ENCODE measurements around the gene TNFRSF6B. TPM values are rescaled to one million over a fixed set of nuclear protein-coding genes. Genes with fewer than 3 reads are reported as not detected.
"Not testable (repeated sequence)": the region's sequence is repeated elsewhere in the genome, so short reads cannot be mapped to it uniquely, and the experiment has no call there.

Gene TNFRSF6B
- total RNA-seq, 2 experiments from 2014 or later: not detected

DNA sequence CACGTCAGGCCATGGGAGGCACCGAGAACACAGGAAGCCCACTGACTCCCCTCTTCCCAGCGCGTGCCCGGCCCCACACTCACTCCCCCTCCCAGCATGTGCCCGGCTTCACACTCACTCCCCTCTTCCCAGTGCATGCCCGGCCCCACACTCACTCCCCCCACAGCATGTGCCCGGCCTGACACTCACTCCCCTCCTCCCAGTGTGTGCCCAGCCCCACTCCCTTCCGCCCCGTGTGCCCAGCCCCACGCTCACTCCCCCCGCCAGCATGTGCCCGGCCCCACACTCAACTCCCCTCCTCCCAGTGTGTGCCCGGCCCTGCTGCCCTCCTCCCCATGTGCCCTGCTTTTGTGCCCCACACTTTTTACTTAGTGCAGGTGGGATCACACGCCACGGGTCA lies 28.6 kb upstream of the TNFRSF6B start:
- no peak overlapping the region for H3K27ac Mint-ChIP-seq
- H3K36me3 Mint-ChIP-seq: peaks cover 13% of the 10 kb centered on the region
- H3K9me3 Mint-ChIP-seq: no peaks in the 10 kb centered on the region
- no peaks in the 10 kb centered on the region for H3K4me1 Mint-ChIP-seq
- ATAC-seq (ENCODE audit: low read depth) (no peak), DNase-seq (no peak)
- POLR2A ChIA-PET: no interaction called here
- no peaks in the 10 kb centered on the region for H3K27me3 Mint-ChIP-seq
- no peak overlapping the region for H3K4me3 Mint-ChIP-seq

DNA sequence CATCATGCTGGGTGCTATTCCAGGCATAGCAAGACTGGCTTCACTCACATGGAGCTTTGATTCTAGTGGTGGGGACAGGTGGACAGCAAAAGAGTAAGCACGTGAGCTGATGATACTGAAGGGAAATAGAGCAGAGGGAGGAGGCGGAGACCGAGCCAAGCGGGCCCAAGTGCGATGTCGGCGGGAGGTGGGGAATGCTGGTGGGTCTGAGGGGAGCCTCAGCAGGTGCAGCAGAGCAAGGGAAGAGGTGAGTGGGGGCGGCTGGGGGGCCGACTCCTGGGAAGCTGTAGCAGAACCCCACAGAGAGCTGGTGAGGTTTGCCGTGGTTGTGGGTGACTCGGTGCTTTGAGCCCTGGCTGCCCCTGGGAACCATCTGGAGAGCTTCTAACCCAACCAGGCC lies 28.1 kb upstream of the TNFRSF6B start:
- H3K27me3 Mint-ChIP-seq: no peaks in the 10 kb centered on the region
- H3K4me1 Mint-ChIP-seq: no peaks in the 10 kb centered on the region
- H3K4me3 Mint-ChIP-seq: no peak overlapping the region

DNA sequence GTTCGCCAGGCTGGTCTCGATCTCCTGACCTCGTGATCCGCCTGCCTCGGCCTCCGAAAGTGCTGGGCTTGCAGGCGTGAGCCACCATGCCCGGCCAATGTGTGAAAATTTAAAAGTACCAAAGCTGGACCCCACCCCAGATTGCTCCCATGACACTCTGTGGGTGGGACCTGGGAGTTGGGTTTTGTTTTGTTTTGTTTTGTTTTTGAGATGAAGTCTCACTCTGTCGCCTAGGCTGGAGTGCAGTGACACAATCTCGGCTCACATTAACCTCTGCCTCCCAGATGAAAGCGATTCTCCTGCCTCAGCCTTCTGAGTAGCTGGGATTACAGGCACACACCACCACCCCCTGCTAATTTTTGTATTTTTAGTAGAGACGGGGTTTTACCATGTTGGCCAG lies 24.8 kb upstream of the TNFRSF6B start:
- H3K9me3 Mint-ChIP-seq; H3K4me3 Mint-ChIP-seq; DNase-seq; H3K27me3 Mint-ChIP-seq; H3K4me1 Mint-ChIP-seq; ATAC-seq (ENCODE audit: low read depth); H3K27ac Mint-ChIP-seq: not testable (repeated sequence)
- POLR2A ChIA-PET: interaction anchor here (0.6 kb wide), 1 partner anchor 174 kb away, joined by 3 read pairs; no protein-coding TSS in a partner anchor
- H3K36me3 Mint-ChIP-seq: peaks cover 16% of the 10 kb centered on the region

More for the DNA sequence above, 28.1 kb upstream of the TNFRSF6B start:
- POLR2A ChIA-PET: interaction anchor here (0.9 to 1.0 kb wide), 2 partner anchors 26 to 68 kb away, joined by 3 read pairs; partner anchors contain the start of gene LIME1
- no peak for DNase-seq
- H3K9me3 Mint-ChIP-seq: no peaks in the 10 kb centered on the region
- H3K36me3 Mint-ChIP-seq: peaks cover 13% of the 10 kb centered on the region
- no peak for ATAC-seq (ENCODE audit: low read depth)
- no peak overlapping the region for H3K27ac Mint-ChIP-seq

DNA sequence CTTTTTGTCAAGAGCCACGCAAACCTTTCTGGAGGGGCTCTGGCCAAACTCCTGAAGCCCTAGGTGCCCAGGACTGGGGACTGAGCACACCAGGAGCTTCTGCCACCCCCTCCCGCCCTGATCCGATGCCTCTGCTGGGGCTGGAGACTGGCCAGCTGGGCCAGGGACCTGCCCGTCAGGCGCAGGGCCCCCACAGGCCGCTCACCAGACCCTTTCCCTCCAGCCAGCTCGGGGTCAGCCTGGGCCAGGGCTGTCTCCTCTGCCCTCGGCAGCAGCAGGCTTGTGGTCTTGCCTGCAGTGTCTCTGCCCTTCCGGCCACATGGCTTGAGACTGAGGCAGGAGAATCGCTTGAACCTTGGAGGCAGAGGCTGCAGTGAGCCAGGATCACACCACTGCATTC lies 23.8 kb upstream of the TNFRSF6B start:
- no peaks in the 10 kb centered on the region for H3K27me3 Mint-ChIP-seq
- ATAC-seq (ENCODE audit: low read depth): no peak
- H3K4me3 Mint-ChIP-seq: no peak overlapping the region

DNA sequence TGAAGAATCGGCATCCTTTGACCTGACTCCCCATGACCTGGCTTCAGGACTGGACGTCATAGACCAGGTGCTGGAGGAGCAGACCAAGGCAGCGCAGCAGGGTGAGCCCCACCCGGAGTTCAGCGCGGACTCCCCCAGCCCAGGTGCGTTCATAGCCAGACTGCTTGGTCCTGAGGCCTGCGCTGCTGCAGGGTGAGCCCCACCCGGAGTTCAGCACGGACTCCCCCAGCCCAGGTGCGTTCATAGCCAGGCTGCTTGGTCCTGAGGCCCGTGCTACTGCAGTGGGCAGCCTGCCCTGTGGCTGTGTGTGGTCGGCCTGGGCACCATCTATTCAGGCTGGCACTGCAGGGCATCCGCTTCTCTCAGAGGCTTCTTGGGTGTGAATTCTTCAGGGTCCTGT lies 22.5 kb upstream of the TNFRSF6B start:
- H3K9me3 Mint-ChIP-seq: no peaks in the 10 kb centered on the region
- POLR2A ChIA-PET: no interaction called here
- no peaks in the 10 kb centered on the region for H3K4me1 Mint-ChIP-seq
- ATAC-seq (ENCODE audit: low read depth) (no peak), DNase-seq (no peak)
- no peak overlapping the region for H3K27ac Mint-ChIP-seq
- H3K4me3 Mint-ChIP-seq: no peak overlapping the region
- H3K27me3 Mint-ChIP-seq: no peaks in the 10 kb centered on the region
- H3K36me3 Mint-ChIP-seq: peaks cover 12% of the 10 kb centered on the region

More for the DNA sequence above, 23.8 kb upstream of the TNFRSF6B start:
- no peak overlapping the region for H3K27ac Mint-ChIP-seq
- H3K9me3 Mint-ChIP-seq: no peaks in the 10 kb centered on the region
- POLR2A ChIA-PET: no interaction called here
- H3K4me1 Mint-ChIP-seq: no peaks in the 10 kb centered on the region
- DNase-seq: no peak
- peaks cover 16% of the 10 kb centered on the region for H3K36me3 Mint-ChIP-seq

DNA sequence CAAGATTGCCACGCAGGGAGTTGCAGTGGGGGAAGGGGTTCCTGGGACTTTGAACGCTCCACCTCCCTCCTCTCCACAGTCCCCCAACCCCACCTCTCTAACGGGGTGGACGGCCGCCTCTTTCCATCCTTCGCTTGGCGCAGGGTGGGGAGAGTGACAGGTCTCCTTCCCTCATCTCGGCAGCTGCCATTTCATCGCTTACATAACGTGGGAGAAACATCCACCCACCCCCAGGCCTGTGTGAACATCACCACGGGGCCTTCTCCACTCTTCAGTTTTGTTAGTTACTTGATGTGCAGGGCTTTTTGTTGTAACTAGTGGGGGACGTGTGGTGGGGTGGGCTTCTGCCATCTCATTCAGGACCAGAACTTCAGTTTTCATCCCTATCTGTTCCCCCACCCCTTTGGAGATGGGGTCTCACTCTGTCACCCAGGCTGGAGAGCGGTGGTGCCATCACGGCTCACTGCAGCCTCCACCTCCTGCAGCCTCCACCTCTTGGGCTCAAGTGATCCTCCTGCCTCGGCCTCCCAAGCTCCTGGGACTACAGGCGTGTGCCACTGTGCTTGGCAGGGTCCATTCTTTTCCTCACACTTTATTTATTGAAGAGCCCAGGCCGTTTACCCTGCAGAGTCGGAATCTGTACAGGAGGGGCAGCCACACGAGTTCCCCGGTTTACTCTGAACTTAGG lies 20.6 kb upstream of the TNFRSF6B start:
- Mint-ChIP-seq H3K9me3 (no peaks in the 10 kb centered on the region), H3K27ac (no peak overlapping the region), H3K27me3 (no peaks in the 10 kb centered on the region), H3K4me3 (no peak overlapping the region), H3K36me3 (peaks cover 11% of the 10 kb centered on the region), H3K4me1 (no peaks in the 10 kb centered on the region)
- ATAC-seq (ENCODE audit: low read depth): no peak
- DNase-seq: no peak
- POLR2A ChIA-PET: no interaction called here

DNA sequence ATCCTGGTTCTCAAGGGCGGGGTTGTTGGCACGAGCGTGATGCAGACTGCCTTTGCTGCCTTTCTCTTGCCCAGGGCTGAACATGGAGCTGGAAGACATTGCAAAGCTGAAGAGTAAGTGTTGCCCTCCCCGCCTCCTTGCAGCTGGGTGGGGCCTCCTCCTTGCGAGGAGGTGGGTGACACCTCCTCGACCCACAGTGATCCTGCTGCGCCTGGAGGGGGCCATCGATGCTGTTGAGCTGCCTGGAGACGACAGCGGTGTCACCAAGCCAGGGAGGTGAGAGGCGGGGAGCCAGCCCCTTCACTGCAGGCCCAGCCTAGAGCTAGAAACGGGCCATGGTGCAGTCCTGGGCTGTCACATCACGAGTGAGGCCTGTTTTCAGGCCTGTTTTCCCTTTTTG lies 18.4 kb upstream of the TNFRSF6B start:
- H3K27ac Mint-ChIP-seq: no peak overlapping the region
- no peak for DNase-seq
- no peak overlapping the region for H3K4me3 Mint-ChIP-seq
- H3K27me3 Mint-ChIP-seq: no peaks in the 10 kb centered on the region
- H3K36me3 Mint-ChIP-seq: peaks cover 8% of the 10 kb centered on the region
- no peaks in the 10 kb centered on the region for H3K9me3 Mint-ChIP-seq
- ATAC-seq (ENCODE audit: low read depth): no peak
- H3K4me1 Mint-ChIP-seq: no peaks in the 10 kb centered on the region
- POLR2A ChIA-PET: no interaction called here

DNA sequence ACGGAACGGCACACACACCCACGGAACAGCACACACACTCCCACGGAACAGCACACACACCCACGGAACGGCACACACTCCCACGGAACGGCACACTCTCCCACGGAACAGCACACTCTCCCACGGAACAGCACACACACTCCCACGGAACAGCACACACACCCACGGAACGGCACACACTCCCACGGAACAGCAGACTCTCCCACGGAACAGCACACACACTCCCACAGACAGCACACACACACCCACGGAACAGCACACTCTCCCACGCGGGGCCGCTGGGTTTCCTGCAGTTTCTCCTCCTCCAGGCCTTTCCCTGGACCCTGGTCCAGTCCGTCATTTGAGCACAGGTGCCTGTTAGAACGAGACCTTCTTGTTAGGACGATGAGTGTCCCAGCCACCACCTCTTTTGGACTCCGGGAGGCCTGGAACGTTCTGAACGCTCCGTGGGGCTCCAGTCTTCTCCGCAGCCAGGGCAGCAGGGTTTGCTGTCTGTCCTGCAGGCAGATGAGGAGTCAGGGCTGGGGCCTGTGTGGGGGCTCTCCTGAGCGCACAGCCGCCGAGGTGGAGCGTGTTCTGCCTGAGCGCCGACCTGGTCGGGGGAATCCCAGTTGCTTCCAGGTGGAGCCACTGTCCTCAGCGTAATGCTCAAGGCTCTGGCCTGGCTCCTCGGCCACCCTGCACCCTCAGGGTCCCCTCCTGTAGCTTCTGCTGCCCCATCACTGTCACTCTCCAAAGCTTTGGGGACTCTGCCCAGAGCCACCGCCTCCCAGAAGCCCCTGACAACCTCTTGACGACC lies 17.6 kb upstream of the TNFRSF6B start:
- Mint-ChIP-seq H3K9me3 (no peaks in the 10 kb centered on the region), H3K4me3 (no peak overlapping the region), H3K4me1 (no peaks in the 10 kb centered on the region), H3K36me3 (peaks cover 6% of the 10 kb centered on the region), H3K27ac (no peak overlapping the region), H3K27me3 (no peaks in the 10 kb centered on the region)
- DNase-seq: no peak
- POLR2A ChIA-PET: no interaction called here
- no peak for ATAC-seq (ENCODE audit: low read depth)

DNA sequence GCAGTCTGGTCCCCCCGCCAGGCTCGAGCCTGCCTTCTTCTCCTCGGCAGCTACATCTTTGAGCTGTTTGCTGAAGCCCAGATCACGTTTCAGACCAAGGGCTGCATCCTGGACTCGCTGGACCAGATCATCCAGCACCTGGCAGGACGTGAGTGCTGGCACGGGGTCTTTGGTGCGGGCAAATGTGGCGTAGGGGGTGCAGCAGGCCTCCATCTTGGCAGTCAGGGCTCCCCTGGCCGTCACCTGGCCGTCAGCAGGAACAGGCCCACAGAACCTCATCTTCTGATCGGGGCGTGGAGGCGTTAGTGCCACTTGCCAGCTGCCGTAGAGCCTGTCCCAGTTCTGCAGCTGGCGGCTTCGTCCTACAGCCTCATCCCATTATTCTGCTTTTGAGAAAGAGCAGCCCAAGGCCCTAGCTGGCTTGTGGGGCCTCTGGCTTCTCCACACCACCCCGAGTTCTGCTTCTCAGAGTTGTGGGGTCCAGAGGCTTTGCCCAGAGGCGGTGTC lies 16.6 kb upstream of the TNFRSF6B start:
- Mint-ChIP-seq H3K9me3 (no peaks in the 10 kb centered on the region), H3K27ac (no peak overlapping the region), H3K4me1 (no peaks in the 10 kb centered on the region), H3K36me3 (peaks cover 5% of the 10 kb centered on the region), H3K4me3 (no peak overlapping the region), H3K27me3 (no peaks in the 10 kb centered on the region)
- ATAC-seq (ENCODE audit: low read depth): no peak
- no peak for DNase-seq
- POLR2A ChIA-PET: interaction anchor here (0.5 kb wide), 1 partner anchor 191 kb away, joined by 3 read pairs; no protein-coding TSS in a partner anchor

DNA sequence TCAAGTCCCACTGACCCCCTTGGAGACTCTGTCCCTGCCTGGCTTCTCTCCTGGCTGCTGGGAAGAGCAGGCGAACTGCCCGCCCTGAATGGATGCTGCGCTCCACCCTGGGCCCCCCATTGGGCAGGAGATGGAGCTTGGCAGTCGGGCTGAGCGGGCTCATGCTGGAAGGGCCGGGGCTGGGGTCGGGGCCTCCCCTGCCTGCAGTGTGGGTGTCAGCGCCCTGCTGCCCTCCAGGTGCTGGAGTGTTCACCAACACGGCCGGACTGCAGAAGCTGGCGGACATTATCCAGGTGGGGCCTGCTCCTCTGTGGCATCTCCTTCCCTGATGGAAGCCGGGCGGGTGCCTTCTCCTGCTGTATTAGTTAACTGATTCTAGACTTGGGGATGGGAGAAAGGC lies 16.0 kb upstream of the TNFRSF6B start:
- H3K27me3 Mint-ChIP-seq: no peaks in the 10 kb centered on the region
- POLR2A ChIA-PET: interaction anchor here (0.5 kb wide), 1 partner anchor 190 kb away, joined by 3 read pairs; no protein-coding TSS in a partner anchor
- no peak overlapping the region for H3K4me3 Mint-ChIP-seq
- H3K9me3 Mint-ChIP-seq: no peaks in the 10 kb centered on the region
- DNase-seq (no peak), ATAC-seq (ENCODE audit: low read depth) (no peak)
- H3K36me3 Mint-ChIP-seq: peaks cover 5% of the 10 kb centered on the region
- no peaks in the 10 kb centered on the region for H3K4me1 Mint-ChIP-seq
- H3K27ac Mint-ChIP-seq: no peak overlapping the region

DNA sequence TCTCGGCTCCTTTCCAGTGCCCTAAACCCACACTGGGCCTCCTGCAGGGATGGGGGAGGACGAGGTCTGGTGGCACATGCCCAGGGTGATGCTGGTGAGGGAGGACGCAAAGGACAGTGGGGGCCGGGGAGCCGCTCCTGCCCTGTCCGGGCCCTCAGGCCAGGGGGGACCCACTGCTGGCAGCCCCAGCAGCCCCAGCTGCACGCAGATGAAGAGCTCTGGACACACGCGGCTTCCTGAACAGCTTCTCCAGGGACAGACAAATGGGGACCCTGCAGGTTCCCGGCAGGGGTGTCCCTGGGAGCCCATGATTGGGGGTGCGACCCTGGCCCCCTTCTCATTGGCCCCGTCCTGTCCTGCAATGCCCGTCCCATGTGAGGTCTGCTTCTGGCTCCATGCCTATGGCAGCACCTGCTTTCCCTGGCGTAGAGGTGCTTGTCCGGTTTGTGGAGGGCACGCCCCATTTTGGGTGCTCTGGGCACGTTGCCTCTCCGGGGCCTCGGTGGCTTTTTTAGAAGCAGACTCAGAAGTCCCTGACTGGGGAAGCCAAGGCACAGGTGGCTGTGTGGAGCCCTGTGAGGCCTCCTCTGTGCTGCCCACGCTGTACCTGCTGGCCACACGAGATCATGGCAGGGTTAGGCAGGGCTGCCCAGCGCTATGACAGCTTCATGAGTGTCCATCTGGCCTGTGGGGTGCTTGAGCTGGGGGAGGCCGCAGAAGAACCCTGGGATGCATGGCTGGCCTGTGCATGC lies 15.4 kb upstream of the TNFRSF6B start:
- peaks cover 3% of the 10 kb centered on the region for H3K36me3 Mint-ChIP-seq
- POLR2A ChIA-PET: no interaction called here
- ATAC-seq (ENCODE audit: low read depth) (no peak), DNase-seq (no peak)
- no peak overlapping the region for H3K4me3 Mint-ChIP-seq
- no peaks in the 10 kb centered on the region for H3K9me3 Mint-ChIP-seq
- H3K27ac Mint-ChIP-seq: no peak overlapping the region
- H3K4me1 Mint-ChIP-seq: no peaks in the 10 kb centered on the region
- H3K27me3 Mint-ChIP-seq: no peaks in the 10 kb centered on the region

DNA sequence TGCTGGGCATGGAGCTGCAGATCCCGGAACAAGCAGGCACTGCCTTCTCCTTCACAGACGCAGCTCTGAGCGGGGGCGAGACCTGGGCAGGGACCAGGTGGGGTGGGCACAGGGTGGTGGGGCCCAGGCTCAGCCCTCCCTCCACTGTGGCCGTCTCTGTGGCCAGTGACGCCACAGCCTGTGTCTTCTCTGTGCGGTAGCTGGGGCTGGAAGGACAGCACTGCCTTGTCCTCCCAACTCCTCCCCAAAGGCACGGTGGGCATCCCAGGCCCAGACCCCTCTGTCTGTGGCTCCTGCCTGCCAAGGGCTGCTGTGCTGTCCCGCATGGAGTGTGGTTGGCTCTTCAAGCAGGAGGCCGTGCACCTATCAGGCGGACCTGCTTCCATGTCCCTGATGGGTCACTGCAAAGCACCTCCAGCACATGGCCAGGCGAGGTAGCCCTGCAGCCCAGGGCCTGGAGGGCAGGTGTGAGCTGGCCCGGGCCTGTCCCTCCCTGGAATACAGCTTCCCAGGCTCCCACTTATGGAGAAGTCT lies 14.8 kb upstream of the TNFRSF6B start:
- Mint-ChIP-seq H3K9me3 (no peaks in the 10 kb centered on the region), H3K27me3 (no peaks in the 10 kb centered on the region), H3K4me3 (no peak overlapping the region), H3K4me1 (no peaks in the 10 kb centered on the region), H3K27ac (no peak overlapping the region), H3K36me3 (no peaks in the 10 kb centered on the region)
- ATAC-seq (ENCODE audit: low read depth) (no peak), DNase-seq (no peak)
- POLR2A ChIA-PET: no interaction called here

All from activated naive CD8-positive, alpha-beta T cell treated with anti-CD3 and anti-CD28 coated beads, Interleukin-2, amount 10 ng/mL, durations not matched to agents 7 days and 5 days (primary cell).